HUES64 (cell line): ENCODE results near the gene PRKCG.
A peak's percentile ranks its signal among the peaks of the same experiment; 100 is the strongest.

Experiments
- H3K27ac ChIP-seq: 2 replicates; pipeline ENCODE4 v1.7.0; 2013; ENCODE audit warnings: low read depth, low read length, inconsistent platforms
- H3K27me3 ChIP-seq: 2 replicates; pipeline ENCODE4 v1.6.1; 2013; ENCODE audit warnings: mild to moderate bottlenecking, low read length; ENCODE audit not compliant: insufficient read depth
- H3K36me3 ChIP-seq: 2 replicates; pipeline ENCODE4 v1.6.1; 2013; ENCODE audit warnings: mild to moderate bottlenecking, low read length; ENCODE audit not compliant: insufficient read depth
- H3K4me1 ChIP-seq: 2 replicates; pipeline ENCODE4 v1.6.1; 2013; ENCODE audit warnings: mild to moderate bottlenecking, low read length, moderate library complexity; ENCODE audit not compliant: insufficient read depth
- H3K4me3 ChIP-seq: 2 replicates; pipeline ENCODE4 v1.5.1; 2013; ENCODE audit warnings: mild to moderate bottlenecking, low read length, moderate library complexity
- H3K9ac ChIP-seq: 2 replicates; pipeline ENCODE4 v1.6.1; 2013; ENCODE audit warnings: mild to moderate bottlenecking, low read depth, low read length
- H3K9me3 ChIP-seq: 2 replicates; pipeline ENCODE4 v1.6.1; 2013; ENCODE audit warnings: low read depth, low read length; ENCODE audit not compliant: insufficient read depth
- WGBS: fragments of 150-250, 120-280 bp; methylation state at CpG from one replicate; pipeline ENCODE4 v1.1.7; 2013; ENCODE audit warnings: missing lambda C conversion rate; 5-methylcytosine and 5-hydroxymethylcytosine counted together

Gene PRKCG

GRCh38 chr19:53900191-53900860, 18.3 kb downstream of the PRKCG start:
- Histone ChIP-seq H3K27ac (no peak overlapping the region), H3K4me3 (no peak overlapping the region), H3K9ac (no peak overlapping the region), H3K36me3 (peaks cover 2% of the 10 kb centered on the region; the same call in 1 of the 2 replicates), H3K27me3 (peaks cover 18% of the 10 kb centered on the region), H3K9me3 (no peaks in the 10 kb centered on the region), H3K4me1 (peaks cover 9% of the 10 kb centered on the region)
- 91% methylated on average over 27 of the region's 27 CpGs for WGBS

DNA sequence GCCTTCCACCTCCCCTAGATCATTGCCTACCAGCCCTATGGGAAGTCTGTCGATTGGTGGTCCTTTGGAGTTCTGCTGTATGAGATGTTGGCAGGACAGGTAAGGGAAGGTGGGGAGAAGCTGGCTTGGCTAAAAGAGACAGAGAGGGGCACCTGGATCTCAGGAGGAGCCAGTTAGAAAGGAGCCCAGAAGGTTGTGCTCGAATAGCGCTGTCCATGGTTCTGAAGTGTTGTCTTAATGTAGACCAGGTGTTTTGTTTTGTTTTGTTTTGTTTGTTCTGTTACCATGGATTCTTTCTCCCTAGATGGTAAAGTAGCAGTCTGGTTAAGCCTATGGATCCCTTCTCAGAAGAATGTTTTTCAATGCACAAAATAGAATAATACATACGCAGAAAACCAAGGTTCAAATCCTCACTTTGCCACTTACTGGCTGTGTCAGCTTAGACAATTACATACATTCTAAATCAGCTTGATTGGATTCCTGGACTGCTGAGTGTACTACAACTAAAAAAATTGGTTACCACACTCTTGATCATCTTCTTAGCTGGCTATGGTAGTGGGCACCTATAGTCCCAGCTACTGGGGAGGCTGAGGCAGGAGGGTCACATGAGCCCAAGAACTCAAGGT, 21.2 kb downstream of the PRKCG start:
- 38% methylated on average over 4 of the region's 4 CpGs for WGBS

GRCh38 chr19:53904909-53905308, 22.9 kb downstream of the PRKCG start:
- peaks cover 3% of the 10 kb centered on the region; the same call in 1 of the 2 replicates for H3K4me1 ChIP-seq
- peaks cover 49% of the 10 kb centered on the region for H3K27me3 ChIP-seq
- H3K27ac ChIP-seq, result no peak overlapping the region
- WGBS, result 32% methylated on average over 3 of the region's 3 CpGs
- no peaks in the 10 kb centered on the region for H3K9me3 ChIP-seq
- no peak overlapping the region for H3K4me3 ChIP-seq
- peaks cover 2% of the 10 kb centered on the region; the same call in 1 of the 2 replicates for H3K36me3 ChIP-seq
- no peak overlapping the region for H3K9ac ChIP-seq

More for the DNA sequence above, 21.2 kb downstream of the PRKCG start:
- no peak overlapping the region for H3K9ac ChIP-seq
- no peak overlapping the region for H3K4me3 ChIP-seq
- H3K36me3 ChIP-seq, result peaks cover 2% of the 10 kb centered on the region; the same call in 1 of the 2 replicates
- H3K4me1 ChIP-seq, result 0 out of 2 replicates have a peak, but pooled peaks cover 2% of the 10 kb centered on the region
- H3K27ac ChIP-seq, result no peak overlapping the region
- peaks cover 34% of the 10 kb centered on the region for H3K27me3 ChIP-seq
- H3K9me3 ChIP-seq, result no peaks in the 10 kb centered on the region

GRCh38 chr19:53905787-53906186, 23.8 kb downstream of the PRKCG start:
- Histone ChIP-seq H3K4me3 (no peak overlapping the region; the same call in 1 of the 2 replicates), H3K4me1 (peaks cover 3% of the 10 kb centered on the region; the same call in 1 of the 2 replicates), H3K27ac (no peak overlapping the region), H3K9ac (no peak overlapping the region), H3K36me3 (peaks cover 2% of the 10 kb centered on the region; the same call in 1 of the 2 replicates), H3K9me3 (no peaks in the 10 kb centered on the region), H3K27me3 (peaks cover 57% of the 10 kb centered on the region)
- no CpG with 5 or more reads among the region's 1 CpG for WGBS

DNA sequence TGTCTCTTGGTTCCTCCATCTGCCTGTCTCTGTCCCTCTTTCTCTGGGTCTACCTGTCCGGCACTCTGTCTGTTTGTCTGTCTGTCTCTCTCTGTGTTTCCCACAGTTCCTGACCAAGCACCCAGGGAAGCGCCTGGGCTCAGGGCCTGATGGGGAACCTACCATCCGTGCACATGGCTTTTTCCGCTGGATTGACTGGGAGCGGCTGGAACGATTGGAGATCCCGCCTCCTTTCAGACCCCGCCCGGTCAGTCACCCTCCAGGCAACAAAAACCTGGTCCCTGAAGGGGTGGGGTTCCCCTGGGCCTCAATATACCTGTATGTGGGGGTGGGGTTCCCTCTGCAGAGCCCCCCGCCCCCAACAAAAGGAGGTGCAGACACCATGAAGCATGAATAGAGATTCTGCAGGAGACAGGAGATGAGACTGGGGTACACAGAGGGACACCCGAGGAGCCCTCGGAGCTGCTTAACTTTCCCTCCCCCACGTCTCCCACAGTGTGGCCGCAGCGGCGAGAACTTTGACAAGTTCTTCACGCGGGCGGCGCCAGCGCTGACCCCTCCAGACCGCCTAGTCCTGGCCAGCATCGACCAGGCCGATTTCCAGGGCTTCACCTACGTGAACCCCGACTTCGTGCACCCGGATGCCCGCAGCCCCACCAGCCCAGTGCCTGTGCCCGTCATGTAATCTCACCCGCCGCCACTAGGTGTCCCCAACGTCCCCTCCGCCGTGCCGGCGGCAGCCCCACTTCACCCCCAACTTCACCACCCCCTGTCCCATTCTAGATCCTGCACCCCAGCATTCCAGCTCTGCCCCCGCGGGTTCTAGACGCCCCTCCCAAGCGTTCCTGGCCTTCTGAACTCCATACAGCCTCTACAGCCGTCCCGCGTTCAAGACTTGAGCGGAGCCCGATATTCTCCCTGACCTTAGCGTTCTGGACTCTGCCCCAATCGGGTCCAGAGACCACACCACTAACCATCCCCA, 24.5 kb downstream of the PRKCG start:
- Histone ChIP-seq H3K4me3 (peak overlapping the region; percentile 62), H3K27me3 (peaks cover 64% of the 10 kb centered on the region), H3K9me3 (no peaks in the 10 kb centered on the region), H3K9ac (no peak overlapping the region), H3K4me1 (peaks cover 3% of the 10 kb centered on the region; the same call in 1 of the 2 replicates), H3K27ac (no peak overlapping the region), H3K36me3 (no peaks in the 10 kb centered on the region)
- 10% methylated on average over 48 of the region's 48 CpGs for WGBS

GRCh38 chr19:53907193-53907581, 25.2 kb downstream of the PRKCG start:
- 22% methylated on average over 11 of the region's 14 CpGs for WGBS
- H3K4me1 ChIP-seq, result peaks cover 3% of the 10 kb centered on the region; the same call in 1 of the 2 replicates
- H3K27me3 ChIP-seq, result peaks cover 68% of the 10 kb centered on the region
- peak overlapping the region; percentile 62; the same call in 1 of the 2 replicates for H3K4me3 ChIP-seq
- H3K9me3 ChIP-seq, result no peaks in the 10 kb centered on the region
- H3K9ac ChIP-seq, result no peak overlapping the region
- H3K36me3 ChIP-seq, result no peaks in the 10 kb centered on the region
- no peak overlapping the region for H3K27ac ChIP-seq

DNA sequence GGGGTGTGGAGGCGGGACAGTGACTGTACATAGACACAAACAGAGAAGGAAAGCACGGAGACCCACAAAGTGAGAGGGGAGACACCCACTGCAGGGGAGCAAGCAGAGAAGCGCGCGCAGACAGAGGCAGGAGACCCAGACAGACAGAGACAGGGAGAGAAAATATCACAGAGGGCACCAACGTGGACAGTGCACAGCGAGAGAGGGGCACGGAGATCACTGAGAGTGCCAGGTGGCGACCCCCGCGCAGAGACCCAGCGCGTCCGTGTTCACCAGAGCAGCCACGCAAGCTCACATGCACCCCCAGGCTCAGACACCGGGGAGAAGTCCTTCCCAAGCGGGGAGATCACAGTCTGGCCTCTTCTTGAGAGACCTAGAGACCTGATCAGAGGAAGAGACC, 25.7 kb downstream of the PRKCG start:
- H3K27me3 ChIP-seq, result peaks cover 68% of the 10 kb centered on the region
- WGBS, result 12% methylated on average over 17 of the region's 17 CpGs
- H3K4me3 ChIP-seq, result peak overlapping the region; percentile 62
- no peaks in the 10 kb centered on the region for H3K36me3 ChIP-seq
- H3K9me3 ChIP-seq, result no peaks in the 10 kb centered on the region
- peaks cover 3% of the 10 kb centered on the region; the same call in 1 of the 2 replicates for H3K4me1 ChIP-seq
- H3K27ac ChIP-seq, result no peak overlapping the region
- no peak overlapping the region for H3K9ac ChIP-seq

GRCh38 chr19:53908106-53908934, 26.3 kb downstream of the PRKCG start:
- Histone ChIP-seq H3K9me3 (no peaks in the 10 kb centered on the region), H3K4me3 (peak overlapping the region; percentile 62), H3K9ac (no peak overlapping the region), H3K27me3 (peaks cover 68% of the 10 kb centered on the region), H3K27ac (no peak overlapping the region), H3K36me3 (no peaks in the 10 kb centered on the region), H3K4me1 (peaks cover 3% of the 10 kb centered on the region; the same call in 1 of the 2 replicates)
- WGBS, result under 1% methylated on average over 51 of the region's 51 CpGs

GRCh38 chr19:53908935-53909415, 27.0 kb downstream of the PRKCG start, which contains the start of gene CACNG7:
Gene CACNG7 (plus strand): TSS chr19:53909278. CDS start chr19:53912832, 3,554 bp downstream.
- H3K36me3 ChIP-seq, result no peaks in the 10 kb centered on the region
- peak within 1 kb of the TSS; percentile 64 for H3K9ac ChIP-seq
- H3K27me3 ChIP-seq, result peaks cover 68% of the 10 kb centered on the region
- WGBS, result under 1% methylated on average over 13 of the region's 28 CpGs
- H3K9me3 ChIP-seq, result no peaks in the 10 kb centered on the region
- H3K4me1 ChIP-seq, result peaks cover 3% of the 10 kb centered on the region; the same call in 1 of the 2 replicates
- H3K27ac ChIP-seq, result no peak within 1 kb of the TSS
- peak within 1 kb of the TSS; percentile 89 for H3K4me3 ChIP-seq
